Neural crest cell (in vitro differentiated cells): ENCODE results near the gene WDR12. TPM values are rescaled to one million over a fixed set of nuclear protein-coding genes. Genes with fewer than 3 reads are reported as not detected.
"Not testable (repeated sequence)": the region's sequence is repeated elsewhere in the genome, so short reads cannot be mapped to it uniquely, and the experiment has no call there.

Experiments
- DNase-seq: peaks from one replicate; pipeline ENCODE4 v3.0.0; 2021; ENCODE audit warnings: low read depth, mixed read lengths, low spot score
- H3K27ac Mint-ChIP-seq: one replicate; pipeline ENCODE4 v1.8.0; 2021; ENCODE audit warnings: mild to moderate bottlenecking, mixed read lengths; ENCODE audit not compliant: unreplicated experiment
- H3K27me3 Mint-ChIP-seq: 2 replicates; pipeline ENCODE4 v1.8.0; 2021; ENCODE audit warnings: low read depth, mild to moderate bottlenecking, mixed read lengths
- H3K36me3 Mint-ChIP-seq: 2 replicates; pipeline ENCODE4 v1.8.0; 2021; ENCODE audit warnings: low read depth, mild to moderate bottlenecking, mixed read lengths
- H3K4me1 Mint-ChIP-seq: 2 replicates; pipeline ENCODE4 v1.8.0; 2021; ENCODE audit warnings: mixed read lengths
- H3K4me3 Mint-ChIP-seq: one replicate; pipeline ENCODE4 v1.8.0; 2021; ENCODE audit warnings: mild to moderate bottlenecking, mixed read lengths
- H3K9me3 Mint-ChIP-seq: 2 replicates; pipeline ENCODE4 v1.8.0; 2021; ENCODE audit warnings: mixed read lengths
- CTCF ChIP-seq: fragments of 200-600 bp; sonication (generic); conservative IDR thresholded peaks from 2 replicates; pipeline ENCODE4 v1.5.0; 2021; ENCODE audit warnings: antibody characterized with exemption, mild to moderate bottlenecking
- long read RNA-seq: library from polyadenylated mRNA; unstranded; transcript quantifications from one replicate; pipeline ENCODE4 v2.0.0, GENCODE V29; 2020
- total RNA-seq: library from RNA; stranded (reverse); gene quantifications from 2 replicates; pipeline ENCODE4 v1.2.1, GENCODE V29; 2021

Gene WDR12
- 69.8 and 71.1 TPM in 2 replicates for total RNA-seq
- long read RNA-seq, full-length matches to known transcripts, result 136 of 160 reads
- long read RNA-seq, partial matches to known transcripts, result 7 of 160 reads
- long read RNA-seq, other reads (novel, unspliced or antisense), result 17 of 160 reads

- H3K36me3 Mint-ChIP-seq, result no peaks in the 10 kb centered on the region
- peak within 1 kb of the TSS; percentile 99 for H3K4me3 Mint-ChIP-seq
- no peak for TF ChIP-seq CTCF
- H3K4me1 Mint-ChIP-seq, result peaks cover 46% of the 10 kb centered on the region
- H3K27ac Mint-ChIP-seq, result peak within 1 kb of the TSS; percentile 99
- H3K9me3 Mint-ChIP-seq, result no peaks in the 10 kb centered on the region
- H3K27me3 Mint-ChIP-seq, result no peaks in the 10 kb centered on the region
- DNase-seq, result peak; percentile 83
Observed at GRCh38 chr2:202911512-202912341, at the start of gene WDR12, which contains the start of gene CARF. Gene WDR12 (minus strand): TSS chr2:202911673. CDS start chr2:202911476, 197 bp downstream. Gene CARF (plus strand): TSS chr2:202912275. CDS start chr2:202941903, 29,628 bp downstream.

DNA sequence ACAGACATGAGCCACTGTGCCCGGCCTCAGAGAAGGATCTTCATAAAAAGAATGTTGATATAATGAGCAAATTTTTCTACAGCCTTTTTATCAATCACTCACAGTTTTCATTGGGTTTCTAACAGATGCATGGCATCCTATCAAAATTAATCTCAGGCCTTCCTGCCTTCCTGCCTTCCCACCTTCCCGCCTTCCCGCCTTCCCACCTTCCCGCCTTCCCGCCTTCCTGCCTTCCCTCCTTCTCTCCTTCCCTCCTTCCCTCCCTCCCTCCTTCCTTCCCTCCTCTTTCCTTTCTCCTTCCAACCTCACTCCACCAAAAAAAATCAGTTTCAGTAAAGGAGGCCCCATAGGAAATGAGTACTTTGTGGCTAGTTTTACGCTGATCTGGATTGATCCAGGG lies 49.1 kb upstream of the WDR12 start:
- no peak overlapping the region for H3K4me3 Mint-ChIP-seq
- H3K9me3 Mint-ChIP-seq, result no peaks in the 10 kb centered on the region
- no peak for TF ChIP-seq CTCF
- no peak overlapping the region for H3K27ac Mint-ChIP-seq
- no peaks in the 10 kb centered on the region for H3K36me3 Mint-ChIP-seq
- peaks cover 4% of the 10 kb centered on the region for H3K4me1 Mint-ChIP-seq
- no peaks in the 10 kb centered on the region for H3K27me3 Mint-ChIP-seq
- DNase-seq, result no peak

DNA sequence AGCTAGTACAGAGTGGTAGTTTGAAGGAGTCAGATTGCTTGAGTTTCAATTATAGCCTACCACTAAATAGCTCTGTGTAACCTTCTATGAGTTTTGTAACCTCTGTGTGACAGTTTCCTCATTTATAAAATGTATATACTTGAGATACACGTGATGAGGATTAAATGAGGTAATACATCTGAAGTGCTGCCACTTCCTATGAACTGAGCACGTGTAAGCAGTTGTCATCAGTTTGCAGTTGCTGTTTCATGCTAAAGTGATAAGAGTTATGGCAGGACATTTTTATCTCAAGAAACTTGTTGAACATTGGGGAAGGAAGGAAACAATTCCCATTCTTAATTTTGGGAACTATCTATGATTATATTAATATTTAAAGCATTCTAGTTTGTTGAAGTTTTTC lies 39.1 kb upstream of the WDR12 start:
- H3K4me1 Mint-ChIP-seq, result no peaks in the 10 kb centered on the region

GRCh38 chr2:202949333-202949732 lies 37.9 kb upstream of the WDR12 start:
- H3K4me3 Mint-ChIP-seq, H3K27ac Mint-ChIP-seq, H3K27me3 Mint-ChIP-seq, DNase-seq, H3K4me1 Mint-ChIP-seq: not testable (repeated sequence)
- Mint-ChIP-seq H3K9me3 (peaks cover 25% of the 10 kb centered on the region), H3K36me3 (peaks cover 37% of the 10 kb centered on the region)

More for the DNA sequence above, 39.1 kb upstream of the WDR12 start:
- Mint-ChIP-seq H3K4me3 (no peak overlapping the region), H3K27me3 (no peaks in the 10 kb centered on the region), H3K27ac (no peak overlapping the region), H3K9me3 (peaks cover 21% of the 10 kb centered on the region), H3K36me3 (peaks cover 28% of the 10 kb centered on the region)
- no peak for DNase-seq
- no peak for TF ChIP-seq CTCF

DNA sequence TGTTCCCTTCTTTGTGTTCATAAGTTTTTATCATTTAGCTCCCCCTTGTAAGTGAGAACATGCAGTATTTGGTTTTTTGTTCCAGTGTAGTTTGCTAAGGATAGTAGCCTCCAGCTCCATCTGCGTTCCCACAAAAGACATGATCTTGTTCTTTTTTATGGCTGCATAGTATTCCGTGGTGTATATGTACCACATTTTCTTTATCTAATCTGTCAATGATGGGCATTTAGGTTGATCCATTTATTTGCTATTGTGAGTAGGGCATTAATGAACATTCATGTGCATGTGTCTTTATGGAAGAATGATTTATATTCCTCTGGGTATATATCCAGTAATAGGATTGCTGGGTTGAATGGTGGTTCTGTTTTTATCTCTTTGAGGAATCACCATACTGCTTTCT lies 34.0 kb upstream of the WDR12 start:
- Mint-ChIP-seq H3K9me3 (peaks cover 25% of the 10 kb centered on the region), H3K36me3 (peaks cover 37% of the 10 kb centered on the region), H3K27ac (no peak overlapping the region), H3K4me3 (no peak overlapping the region), H3K4me1 (peaks cover 3% of the 10 kb centered on the region), H3K27me3 (no peaks in the 10 kb centered on the region)
- TF ChIP-seq CTCF, result no peak
- no peak for DNase-seq

DNA sequence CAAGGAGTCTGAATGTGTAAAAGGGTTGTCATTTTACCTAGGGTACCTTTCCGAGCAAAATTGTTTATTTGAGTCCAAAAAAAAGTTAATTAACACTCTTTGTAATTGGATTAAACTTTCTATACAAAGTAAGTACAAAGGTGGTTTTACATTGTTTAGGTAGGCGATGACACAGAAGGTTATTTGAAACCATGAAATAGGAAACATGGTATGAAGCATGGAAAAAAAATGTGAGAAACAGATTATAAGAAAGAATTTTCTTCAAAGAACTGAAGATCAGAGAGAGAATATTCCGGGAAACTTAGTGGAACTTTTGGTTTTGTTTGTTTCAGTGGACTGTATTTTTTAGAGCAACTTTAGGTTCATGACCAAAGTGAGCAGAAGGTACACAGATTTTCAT lies 33.3 kb upstream of the WDR12 start:
- H3K4me1 Mint-ChIP-seq, result peaks cover 6% of the 10 kb centered on the region
- peaks cover 25% of the 10 kb centered on the region for H3K9me3 Mint-ChIP-seq
- H3K4me3 Mint-ChIP-seq, result no peak overlapping the region
- H3K27ac Mint-ChIP-seq, result no peak overlapping the region
- DNase-seq, result no peak
- no peak for TF ChIP-seq CTCF
- no peaks in the 10 kb centered on the region for H3K27me3 Mint-ChIP-seq
- H3K36me3 Mint-ChIP-seq, result peaks cover 39% of the 10 kb centered on the region
